ENCODE measurements around the gene C4orf50.

Gene C4orf50

DNA sequence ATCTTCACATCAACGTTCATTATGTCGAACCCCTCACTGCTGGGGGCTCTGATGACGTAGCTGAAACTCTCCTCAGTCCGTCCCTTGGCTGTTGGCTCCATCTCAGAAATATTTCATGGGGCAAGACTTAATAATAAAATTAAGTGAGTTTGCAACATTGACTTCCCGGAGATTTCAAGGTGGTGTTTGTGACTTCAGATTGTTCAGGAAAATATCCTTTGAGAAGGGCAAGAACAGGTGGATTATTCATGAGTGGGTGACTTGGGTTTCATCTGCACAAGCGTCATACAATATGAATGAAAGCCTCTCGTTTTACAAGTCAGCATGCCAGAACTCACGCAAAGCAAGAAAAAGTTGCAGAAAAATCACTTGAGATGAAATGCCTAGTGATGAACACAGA lies at the start of gene C4orf50:
C4orf50 (minus strand) TSS at position 101 of the 400 bp plus-strand sequence.
- DNase-seq (ENCODE audit: low read depth in 2 of 2): no peak

DNA sequence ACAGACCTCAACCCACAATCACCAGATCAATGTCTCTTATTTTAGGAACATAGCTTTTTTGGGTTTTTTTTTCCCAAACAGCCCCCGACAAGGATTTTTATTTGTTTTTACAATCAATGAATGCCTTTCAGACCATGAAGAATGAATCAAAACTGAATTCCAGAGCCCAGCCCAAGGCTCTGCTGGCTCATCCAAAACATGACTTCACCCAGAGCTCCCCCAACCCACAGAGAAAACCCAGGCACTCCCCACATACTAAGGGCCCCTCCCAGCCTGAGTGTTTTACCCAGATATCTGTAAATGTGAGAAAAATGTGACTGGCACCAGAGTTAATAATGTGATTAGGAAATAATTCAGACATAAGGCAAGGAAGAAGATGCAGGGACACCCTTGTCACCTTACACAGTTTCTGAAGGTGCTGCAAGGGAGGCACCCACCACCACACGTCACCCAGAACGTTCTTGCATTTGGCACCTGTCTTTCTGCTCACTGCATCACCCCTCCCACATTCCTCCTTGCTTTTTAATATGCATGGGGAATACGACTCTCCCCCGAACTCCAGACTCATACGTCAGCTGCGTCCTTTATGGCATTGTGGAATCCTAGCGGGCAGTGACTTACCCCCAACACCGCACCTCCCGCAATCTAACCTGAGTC lies 47.8 kb upstream of the C4orf50 start:
- no peak for DNase-seq (ENCODE audit: low read depth in 2 of 2)

DNA sequence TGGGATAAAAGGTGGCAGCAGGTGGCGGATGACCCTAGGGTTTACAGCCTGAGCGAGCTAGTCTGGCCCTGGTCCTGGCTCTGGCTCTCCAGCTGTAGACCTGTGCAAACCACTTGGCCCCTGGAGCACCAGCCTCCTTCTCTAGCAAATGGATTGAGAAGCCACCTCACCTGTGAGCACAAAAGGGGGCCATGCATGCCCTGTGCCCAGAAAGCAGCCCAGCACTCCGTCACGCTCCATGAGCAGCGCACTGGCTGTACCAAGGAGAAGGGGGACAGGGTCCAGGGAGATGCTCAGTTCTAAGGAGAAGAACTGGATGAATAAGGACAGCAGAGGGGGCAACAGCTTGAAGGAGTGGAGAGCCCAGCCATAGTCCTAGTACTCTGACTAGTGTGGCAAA lies 46.9 kb upstream of the C4orf50 start:
- DNase-seq (ENCODE audit: low read depth in 2 of 2): no peak

DNA sequence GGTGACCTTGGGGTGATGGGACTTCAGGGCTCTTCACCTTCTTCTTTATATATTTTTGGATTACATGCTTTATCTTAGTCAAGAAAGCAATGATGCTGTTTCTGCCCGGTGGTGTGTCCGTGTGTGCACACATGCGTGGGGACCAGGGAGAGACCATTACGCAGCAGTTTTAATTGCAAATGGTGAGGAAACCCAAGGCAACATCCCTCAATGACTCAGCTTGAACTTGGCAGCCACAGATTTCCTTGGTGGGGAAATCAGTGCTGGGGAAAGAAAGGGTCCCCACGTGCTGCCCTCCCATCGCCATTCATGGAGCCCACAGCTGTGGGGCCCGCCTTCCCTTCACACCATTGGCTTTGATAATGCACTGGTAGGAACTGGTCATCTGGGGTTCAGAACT lies 46.2 kb upstream of the C4orf50 start:
- DNase-seq (ENCODE audit: low read depth in 2 of 2): no peak

DNA sequence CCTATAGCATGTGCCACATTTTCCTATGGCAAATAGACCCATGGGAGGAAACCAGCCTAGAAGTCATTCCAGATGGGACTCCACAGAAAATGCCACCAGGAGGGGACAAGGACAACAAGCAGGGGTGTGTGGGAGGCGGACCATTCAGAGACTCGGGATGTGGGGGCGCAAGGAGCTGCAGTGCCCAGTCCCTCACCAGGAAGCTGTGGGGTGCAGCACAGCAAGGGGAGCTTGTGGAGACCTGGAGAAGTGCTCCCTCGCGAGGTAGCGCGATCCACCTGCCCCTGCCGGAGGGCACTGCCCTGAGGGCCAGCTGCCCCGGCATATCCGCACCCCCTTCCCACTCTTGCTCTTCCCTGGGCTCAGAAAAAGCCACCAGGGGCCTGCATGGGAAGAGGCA lies 45.5 kb upstream of the C4orf50 start:
- no peak for DNase-seq (ENCODE audit: low read depth in 2 of 2)

DNA sequence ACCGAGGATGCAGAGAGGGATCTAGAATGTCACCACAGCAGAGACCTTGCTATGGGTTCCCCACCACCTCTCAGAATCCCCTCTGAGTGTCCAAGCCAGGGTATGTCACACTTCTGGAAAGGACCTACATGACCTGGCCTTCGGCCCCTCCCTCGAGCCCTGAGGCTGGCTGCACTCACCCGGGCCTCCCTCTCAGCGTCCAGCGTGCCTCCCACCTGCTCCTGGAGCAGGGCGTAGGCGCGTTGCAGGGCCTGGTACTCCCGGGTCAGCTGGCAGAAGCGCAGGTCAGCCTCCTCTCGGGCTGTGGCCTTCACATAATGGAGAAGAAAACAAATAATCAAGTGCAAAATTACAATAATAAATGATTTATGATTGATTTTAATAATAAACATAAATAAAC lies 43.9 kb upstream of the C4orf50 start:
- no peak for DNase-seq (ENCODE audit: low read depth in 2 of 2)

DNA sequence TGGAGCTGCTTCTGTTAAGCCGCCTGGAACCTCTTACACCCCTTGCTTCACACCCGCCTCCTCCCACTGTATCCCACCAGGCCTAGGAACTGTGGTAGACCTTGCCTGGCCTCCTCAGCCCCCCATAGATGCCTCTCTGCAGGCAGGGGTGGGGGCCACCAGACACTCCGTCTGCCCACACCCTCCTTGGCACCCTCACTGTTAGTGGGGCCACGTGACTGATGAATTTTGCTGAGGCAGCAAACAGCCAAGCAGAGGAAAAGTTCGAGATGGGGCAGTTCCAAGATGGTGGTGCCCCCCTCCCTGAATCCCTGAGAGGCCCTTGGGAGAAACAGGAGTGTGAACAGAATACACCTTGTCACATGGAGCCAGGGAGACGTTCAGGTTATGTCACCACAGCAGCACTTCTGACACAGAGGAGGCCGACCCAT lies 41.2 kb upstream of the C4orf50 start:
- no peak for DNase-seq (ENCODE audit: low read depth in 2 of 2)

DNA sequence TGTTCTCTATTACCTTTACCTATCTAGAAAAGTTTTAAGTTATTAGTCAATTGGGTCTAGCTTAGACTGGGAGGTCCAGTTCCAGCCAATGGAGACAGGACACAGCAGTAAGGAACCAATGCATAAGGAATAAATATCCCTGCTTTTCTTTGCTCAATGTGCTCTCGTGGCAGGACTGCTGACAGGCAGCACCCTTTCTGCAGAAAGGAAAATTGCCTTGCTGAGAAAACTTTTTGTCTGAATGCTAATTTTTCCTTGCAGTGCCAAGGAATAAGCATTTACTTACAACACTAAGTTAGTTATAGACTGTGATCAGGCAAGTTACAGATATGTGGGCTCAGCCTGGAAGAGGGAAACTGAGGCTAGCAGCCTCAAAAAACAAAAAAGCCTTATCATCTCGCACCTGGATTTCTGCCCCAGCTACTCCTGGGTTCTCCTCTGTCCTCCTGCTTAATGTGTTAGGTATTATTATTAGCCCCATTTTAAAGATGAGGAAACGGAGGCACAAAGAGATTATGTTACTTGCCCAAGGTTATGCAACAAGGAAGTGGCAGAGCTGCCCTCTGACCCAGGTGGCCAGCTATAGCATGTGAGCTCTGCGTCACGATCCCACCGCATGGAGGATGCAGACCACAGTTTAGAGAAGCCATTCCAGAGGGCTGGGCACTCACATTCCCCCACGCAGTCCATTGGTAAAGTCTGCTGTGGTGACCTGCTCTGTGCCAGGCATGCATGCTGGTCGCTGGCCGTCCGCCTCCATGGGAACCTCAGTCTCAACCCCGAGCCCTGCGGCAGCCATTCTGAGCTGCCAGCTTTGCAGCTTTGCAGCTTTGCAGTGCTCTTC lies 40.5 kb upstream of the C4orf50 start:
- DNase-seq (ENCODE audit: low read depth in 2 of 2): no peak

DNA sequence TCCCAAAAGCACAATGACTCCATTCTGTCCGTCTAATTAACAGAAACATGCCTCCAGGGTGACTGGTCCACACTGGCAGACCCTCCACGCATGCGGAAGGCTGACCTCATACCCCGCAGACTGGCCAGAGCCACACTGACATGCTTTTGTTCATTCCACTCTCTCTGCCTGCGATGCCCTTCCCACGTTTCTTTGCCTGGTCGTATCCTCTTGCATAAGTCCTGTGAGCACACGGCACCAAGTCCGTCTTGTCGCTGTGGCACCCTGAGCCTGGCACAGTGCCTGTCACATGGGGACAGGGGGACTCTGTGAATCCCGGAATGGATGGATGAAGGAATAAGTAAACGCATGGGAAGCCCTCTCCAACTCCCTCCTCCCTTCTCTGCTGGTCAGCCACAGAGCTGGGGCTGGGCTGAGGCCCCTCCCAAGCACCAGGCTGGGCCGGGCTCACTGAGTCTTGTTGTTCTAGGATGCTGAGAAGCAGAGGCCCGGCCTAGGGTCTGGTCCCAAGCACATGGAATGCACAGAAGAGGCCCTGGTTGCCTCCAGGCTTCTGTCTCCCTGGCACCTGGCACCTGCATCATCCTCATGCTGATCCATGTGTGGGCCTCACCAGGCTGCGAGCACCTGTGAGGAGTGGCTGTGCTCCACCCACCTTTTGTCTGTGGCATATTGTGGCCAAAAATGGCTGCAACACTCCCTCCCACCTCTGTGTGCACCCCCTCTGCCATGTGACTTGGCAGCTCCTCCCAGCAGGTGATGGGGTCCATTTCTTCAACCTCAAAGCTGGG lies 38.9 kb upstream of the C4orf50 start:
- no peak for DNase-seq (ENCODE audit: low read depth in 2 of 2)

DNA sequence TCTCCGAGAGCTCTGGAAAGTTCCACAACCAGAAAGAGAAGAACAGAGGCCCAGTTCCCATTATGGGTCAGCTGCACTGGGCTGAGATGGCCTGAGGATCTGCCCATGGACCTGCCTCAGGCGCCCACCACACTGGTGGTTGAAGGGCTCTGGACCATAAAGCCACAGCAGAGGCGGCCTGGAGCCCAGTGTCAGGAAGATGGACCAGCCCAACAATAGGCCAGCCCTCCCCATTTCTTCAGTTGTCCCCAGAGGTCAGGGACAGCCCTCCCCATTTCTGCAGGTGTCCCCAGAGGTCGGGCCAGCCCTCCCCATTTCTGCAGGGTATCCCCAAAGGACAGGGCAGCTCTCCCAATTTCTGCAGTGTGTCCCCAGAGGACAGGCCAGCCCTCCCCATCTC lies 37.2 kb upstream of the C4orf50 start:
- no peak for DNase-seq (ENCODE audit: low read depth in 2 of 2)

DNA sequence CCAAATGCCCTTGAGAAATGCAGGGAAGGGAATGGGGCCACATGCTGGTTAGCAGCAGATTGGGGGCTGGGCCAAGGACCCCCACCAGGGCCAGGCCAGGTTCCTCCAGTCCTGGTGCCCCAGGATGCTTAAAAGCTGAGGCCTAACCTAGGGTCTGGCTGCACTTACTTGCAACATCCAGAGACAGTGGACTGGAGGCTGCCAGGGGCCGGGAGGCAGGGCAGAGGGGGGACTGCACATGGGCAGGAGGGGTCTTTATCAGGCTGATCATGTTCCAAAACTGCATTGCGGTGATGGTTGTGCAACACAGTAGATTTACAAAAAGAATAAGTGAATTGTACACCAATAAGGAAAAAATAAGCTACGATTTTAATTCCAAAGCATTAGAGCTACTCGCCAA lies 36.8 kb upstream of the C4orf50 start:
- DNase-seq (ENCODE audit: low read depth in 2 of 2): no peak

DNA sequence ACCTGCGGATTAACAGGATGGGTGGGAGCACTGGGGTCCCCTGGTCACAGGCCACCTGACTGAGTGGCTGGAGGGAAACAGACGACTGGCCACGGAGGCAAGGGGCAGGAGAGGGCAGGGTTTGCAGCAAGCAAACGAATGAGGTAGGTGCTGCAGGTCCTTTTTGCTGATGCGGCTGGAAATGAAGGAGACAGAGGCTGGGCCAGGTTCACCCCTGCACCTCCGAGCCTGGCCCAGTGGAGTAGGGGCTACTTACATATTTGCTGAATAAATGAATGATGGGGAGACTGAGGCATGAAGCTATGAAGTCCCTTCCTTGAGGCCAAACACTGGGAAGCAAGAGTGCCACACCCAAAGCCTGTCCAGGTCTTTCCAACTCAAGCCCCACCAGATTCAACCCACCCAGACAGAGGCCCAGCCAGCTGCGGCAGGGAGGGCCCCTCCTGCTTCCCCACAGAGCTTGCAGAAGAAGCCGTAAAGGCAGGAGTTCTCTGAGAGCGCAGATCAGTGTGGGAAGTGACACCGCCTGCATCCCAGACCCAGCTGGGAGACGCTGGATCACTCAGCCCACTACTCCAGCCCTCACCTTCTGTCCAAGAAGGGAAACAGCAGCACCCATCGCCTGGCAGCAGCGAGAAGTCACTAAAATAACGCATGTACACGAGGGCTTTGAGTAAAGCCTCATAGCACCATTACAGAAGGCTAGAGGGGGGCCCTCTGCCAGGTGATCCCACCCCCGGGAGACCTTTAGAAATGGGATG lies 36.1 kb upstream of the C4orf50 start:
- no peak for DNase-seq (ENCODE audit: low read depth in 2 of 2)

DNA sequence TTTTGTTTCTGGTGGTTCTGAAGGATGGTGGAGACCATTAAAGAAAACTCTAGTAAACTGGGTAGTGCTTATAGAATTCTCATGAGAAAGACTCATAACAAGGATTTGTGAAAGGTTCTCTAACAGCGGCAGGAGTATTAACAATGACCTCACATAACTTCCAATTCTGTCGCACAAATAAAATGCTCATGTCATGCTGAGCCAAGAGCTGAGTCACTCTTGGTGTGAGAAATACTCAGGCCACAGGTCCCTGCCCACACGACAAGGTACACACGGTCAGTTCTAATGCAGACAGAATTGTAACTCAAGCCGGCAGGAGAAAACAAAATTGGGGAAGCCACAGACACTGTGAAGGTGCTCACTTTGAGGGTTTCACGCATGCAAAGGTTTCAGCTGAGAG lies 34.4 kb upstream of the C4orf50 start:
- no peak for DNase-seq (ENCODE audit: low read depth in 2 of 2)

DNA sequence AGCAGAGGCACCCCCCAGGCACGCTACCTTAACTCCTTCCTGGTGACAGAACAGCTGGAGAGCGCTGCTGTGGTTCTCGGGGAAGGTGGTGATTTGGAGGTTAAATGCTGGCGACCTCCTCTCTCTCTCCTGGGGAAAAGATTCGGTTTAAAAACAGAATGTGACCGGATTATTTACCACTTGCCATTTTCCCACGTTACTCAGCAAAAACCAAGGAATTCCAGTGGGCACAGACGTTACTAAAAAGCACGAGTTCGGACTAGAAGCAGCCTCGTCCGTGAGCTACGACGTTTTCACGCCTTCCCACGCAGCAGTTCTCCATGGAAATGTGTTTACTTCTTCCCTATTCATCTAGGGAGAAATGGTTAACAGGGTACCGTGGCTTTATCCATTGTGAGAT lies 32.3 kb upstream of the C4orf50 start:
- no peak for DNase-seq (ENCODE audit: low read depth in 2 of 2)

DNA sequence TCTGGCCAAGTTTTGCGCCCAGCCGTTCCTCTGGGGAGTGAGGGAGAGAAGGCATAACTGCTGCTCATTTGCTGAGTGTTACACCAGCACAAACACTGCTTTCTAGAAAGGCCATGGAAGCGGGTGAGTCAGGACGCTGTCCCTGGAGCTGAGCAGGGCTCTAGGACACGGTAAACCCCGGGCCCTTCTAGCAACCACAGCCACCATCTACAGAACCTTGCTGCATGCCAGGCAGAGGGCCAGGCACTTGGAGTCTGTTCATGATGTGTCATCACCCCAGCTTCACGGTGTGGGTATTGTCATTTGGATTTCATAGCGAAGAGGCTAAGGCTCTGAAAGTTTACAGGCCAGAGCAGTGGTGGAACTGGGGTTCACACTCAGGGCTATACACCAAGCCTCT lies 31.8 kb upstream of the C4orf50 start:
- no peak for DNase-seq (ENCODE audit: low read depth in 2 of 2)

DNA sequence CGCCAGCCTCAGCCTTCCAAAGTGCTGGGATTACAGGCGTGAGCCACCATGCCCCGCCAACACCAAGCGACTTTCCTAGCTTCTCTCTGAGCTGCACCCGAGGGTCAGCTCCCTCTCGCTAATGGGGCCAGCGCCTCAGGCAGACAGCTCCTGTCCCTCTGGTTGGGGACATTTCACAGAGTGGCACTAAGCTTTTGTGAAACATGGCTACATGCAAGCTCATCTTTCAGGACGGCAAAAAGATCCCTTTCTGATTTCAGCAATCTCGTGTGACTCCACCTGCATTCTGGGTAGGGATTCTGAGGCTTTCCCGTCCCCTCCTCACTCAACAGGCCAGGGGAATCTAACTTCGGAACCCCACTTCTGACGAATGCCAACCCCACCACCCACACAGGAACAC lies 31.0 kb upstream of the C4orf50 start:
- DNase-seq (ENCODE audit: low read depth in 2 of 2): no peak

DNA sequence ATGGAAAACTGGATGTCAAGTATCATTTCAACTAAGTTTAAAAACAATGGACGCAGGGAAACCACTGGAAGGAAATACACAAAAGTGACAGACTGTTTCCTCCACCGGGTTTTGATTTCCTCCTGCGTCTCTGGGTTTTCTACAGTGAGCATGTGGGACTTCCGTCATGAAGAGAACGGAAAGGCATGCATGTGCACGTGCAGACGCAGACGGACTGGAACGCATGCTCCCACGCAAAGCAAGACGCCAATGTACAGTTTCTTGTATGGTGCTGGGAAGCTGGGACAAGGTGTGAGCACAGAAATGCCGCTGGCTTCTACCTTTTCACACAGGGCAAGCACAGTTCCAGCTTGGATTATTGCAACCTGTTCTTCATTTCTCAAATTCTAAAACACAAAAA lies 30.3 kb upstream of the C4orf50 start:
- no peak for DNase-seq (ENCODE audit: low read depth in 2 of 2)

DNA sequence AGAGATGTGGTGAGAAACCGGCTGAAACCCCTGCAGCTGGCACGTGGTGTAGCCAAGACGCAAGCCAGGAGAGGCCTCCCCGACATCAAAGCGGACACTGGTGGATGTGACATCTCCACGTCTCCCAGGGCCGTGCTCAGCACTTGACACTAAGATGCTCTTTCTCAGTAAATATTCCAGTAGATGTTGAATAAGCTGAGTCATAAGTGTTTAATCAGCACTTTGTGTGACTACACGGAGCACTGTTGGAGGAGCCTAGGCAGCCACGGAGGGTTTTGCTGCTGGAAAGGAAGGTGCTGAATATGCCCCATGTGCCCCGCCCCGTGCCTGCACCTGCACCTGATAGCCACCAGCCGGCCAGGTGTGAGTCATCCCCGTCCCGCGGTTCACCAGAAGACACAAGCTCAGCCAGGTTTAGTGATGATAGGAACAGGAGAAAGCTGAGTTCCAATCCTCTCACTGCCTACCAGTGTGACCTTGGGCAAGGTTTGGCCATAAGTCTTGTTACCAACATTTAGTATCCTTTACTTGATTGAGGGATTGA lies 29.0 kb upstream of the C4orf50 start:
- DNase-seq (ENCODE audit: low read depth in 2 of 2): no peak

DNA sequence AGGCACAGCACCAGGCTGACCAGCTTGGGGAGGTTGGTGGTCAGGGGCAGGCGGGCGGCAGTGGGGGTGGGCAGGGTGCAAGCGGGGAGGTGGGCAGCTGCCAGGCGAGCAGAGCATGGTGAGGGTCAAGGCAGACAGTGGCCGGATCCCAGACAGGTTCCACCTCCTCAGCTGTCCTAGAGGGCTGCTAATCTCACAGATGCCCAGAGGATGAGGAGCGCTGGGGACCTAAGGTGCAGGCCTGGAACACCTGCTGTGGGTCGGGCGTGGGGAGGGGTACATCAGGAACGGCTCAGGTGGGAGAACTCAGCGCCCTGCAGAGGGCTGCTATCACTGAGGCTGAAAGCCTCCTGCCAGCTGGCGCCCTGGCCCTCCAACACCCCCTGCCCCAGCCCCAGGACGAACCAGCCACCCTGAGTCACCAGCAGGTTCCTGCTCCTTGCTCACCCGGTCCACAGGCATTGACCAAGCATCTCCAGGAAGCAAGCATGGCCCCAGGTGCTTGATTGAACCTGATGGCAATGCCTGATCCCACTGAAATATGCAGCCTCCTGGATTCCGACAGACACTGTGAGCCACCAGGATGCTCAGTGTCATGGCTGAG lies 28.4 kb upstream of the C4orf50 start:
- DNase-seq (ENCODE audit: low read depth in 2 of 2): no peak

DNA sequence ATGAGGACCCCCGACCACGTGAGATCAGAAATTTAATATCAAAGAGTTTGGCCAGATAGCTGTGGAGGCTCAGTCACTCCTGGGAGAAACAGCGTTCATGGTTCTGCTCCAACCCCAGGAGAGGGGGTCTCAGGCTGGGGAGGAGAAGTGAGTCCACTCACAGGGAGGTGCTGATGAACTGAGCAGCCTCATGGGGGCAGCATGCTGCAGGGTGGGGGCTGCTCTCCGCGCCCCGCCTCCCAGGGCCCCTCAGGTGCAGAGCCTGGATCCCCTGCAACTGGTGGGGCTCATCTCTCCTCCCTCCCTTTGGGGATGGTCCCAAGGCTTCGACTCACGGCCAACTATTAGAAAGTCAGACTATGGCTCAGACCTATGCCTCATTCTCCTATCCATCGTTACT lies 26.6 kb upstream of the C4orf50 start:
- DNase-seq (ENCODE audit: low read depth in 2 of 2): no peak

DNA sequence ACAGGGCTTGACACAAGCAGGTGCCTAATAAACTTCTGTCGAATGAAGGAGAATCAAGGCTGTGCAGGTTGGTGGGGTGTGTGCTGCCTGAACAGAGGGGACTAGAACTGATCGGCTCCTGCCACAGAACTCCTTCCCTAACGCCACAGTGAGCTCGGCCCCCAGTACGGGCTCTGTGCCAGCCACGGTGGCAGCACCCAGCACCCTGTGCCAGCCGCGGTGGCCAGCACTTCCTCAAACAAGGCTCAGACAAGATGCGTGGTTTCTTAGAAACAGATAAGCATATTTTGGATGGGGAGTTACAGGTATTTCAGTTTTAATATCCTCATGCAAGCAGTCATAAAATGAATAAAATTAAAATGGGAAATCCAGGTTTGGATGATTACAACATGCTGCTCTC lies 26.0 kb upstream of the C4orf50 start:
- no peak for DNase-seq (ENCODE audit: low read depth in 2 of 2)
